Measurements from ENCODE around the gene JAG2. TPM values are rescaled to one million over a fixed set of nuclear protein-coding genes. Genes with fewer than 3 reads are reported as not detected.

JAG2 gene
- total and polyA plus RNA-seq, 2 of the 13 experiments (the other 11 are each of a cell fraction or from before 2014, with no cell fraction given): 0.04 to 0.16 TPM

GRCh38 chr14:105144026-105144665 is 24.4 kb downstream of the JAG2 start (continued):
- TF ChIP-seq DRAP1 (CRISPR knock-in tag; IDR thresholded peaks at IDR 0.05) (no peak), MIER3 (CRISPR knock-in tag; IDR thresholded peaks at IDR 0.05; ENCODE audit: borderline replicate concordance) (no peak)

DNA sequence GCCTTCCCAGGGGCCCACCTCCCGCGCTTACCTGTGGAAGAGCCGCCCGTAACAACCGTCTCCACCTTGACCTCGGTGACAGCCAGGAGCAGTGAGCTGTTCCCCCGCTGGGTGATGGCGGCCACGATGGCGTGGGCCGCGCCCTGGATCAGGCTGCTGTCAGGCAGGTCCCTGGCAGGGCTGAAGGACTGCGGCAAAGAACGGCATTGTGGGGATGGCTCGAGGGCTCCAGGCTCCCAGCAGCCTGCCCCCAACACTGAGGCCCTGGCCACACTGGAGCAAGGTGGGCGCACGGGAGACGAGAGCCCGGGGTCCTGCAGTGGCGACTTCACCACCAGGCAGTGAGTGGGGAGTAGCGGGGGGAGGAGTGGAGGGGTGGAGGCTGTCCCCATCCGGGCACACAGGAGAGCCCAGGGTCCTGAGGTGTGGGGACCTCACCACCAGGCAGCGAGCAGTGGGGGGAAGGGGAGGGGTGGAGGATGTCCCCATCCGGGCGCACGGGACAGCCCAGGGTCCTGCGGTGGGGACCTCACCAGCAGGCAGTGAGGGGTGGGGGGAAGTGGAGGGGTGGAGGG is 25.0 kb downstream of the JAG2 start:
- DNase-seq (ENCODE audit: low spot score): no peak
- no peaks in the 10 kb centered on the region for H3K79me2 ChIP-seq (ENCODE audit: insufficient read depth, low read length)

More for the DNA sequence above, 25.0 kb downstream of the JAG2 start:
- H3K4me1 ChIP-seq (ENCODE audit: insufficient read depth, low read length): no peaks in the 10 kb centered on the region
- H3K9me3 ChIP-seq (ENCODE audit: low read length): peaks cover 10% of the 10 kb centered on the region
- no peaks in the 10 kb centered on the region for H4K20me1 ChIP-seq (ENCODE audit: insufficient read depth, low read length)
- no peaks in the 10 kb centered on the region for H3K36me3 ChIP-seq (replicated peaks in 1 of 2; ENCODE audit: control insufficient read depth in 1 of 2, insufficient read depth in 2 of 2, low read length in 2 of 2)
- peaks cover 11 to 29% of the 10 kb centered on the region in 2 experiments; a peak in 4 of 5 replicates for H3K27me3 ChIP-seq (ENCODE audit: control insufficient read depth in 1 of 2, insufficient read depth in 2 of 2, low read length in 2 of 2)
- H3K9ac ChIP-seq (ENCODE audit: insufficient read depth, low read depth, low read length): no peak overlapping the region
- ATAC-seq: no peak
- BruUV-seq (replicated peaks): no TSS peak
- FAIRE-seq: no peak
- ChIA-PET CTCF (ENCODE audit: low intra/inter-chr PET ratio, low total read pairs) (no interaction called here), POLR2A (no interaction called here)
- H3K4me3 ChIP-seq (replicated peaks in 1 of 3; ENCODE audit: insufficient read depth in 1 of 3, low read depth in 2 of 3, low read length in 3 of 3): no peak overlapping the region
- WGBS (ENCODE audit: low lambda C conversion rate): 0% methylated on average over 5 of the region's 27 CpGs
- no peak overlapping the region for H3K27ac ChIP-seq (ENCODE audit: extremely low read length, insufficient read depth, low read length)
- in situ Hi-C loops (cut with HindIII; ENCODE audit: extremely low pct_ligation_motif_present, low pct_unique_long_range_greater_than_20kb) (loop anchor here (10.0 kb wide), 1 partner anchor 49 kb away; no protein-coding TSS in a partner anchor), intact Hi-C loops (cut with micrococcal nuclease; ENCODE audit: unreplicated experiment) (no loop called here)
- no peak overlapping the region for H3K4me2 ChIP-seq (ENCODE audit: low read depth, low read length)
- TF ChIP-seq ZNF501 (CRISPR knock-in tag; IDR thresholded peaks at IDR 0.05) (no peak), ZNF546 (CRISPR knock-in tag; conservative IDR thresholded peaks at IDR 0.05) (no peak), THAP11 (CRISPR knock-in tag; IDR thresholded peaks at IDR 0.05) (no peak), ZNF746 (CRISPR knock-in tag; IDR thresholded peaks at IDR 0.05) (no peak), KDM5A (IDR thresholded peaks at IDR 0.05; ENCODE audit: borderline replicate concordance, low read length) (no peak), MYC (CRISPR knock-in tag; IDR thresholded peaks at IDR 0.05; ENCODE audit: borderline replicate concordance) (no peak), ZNF292 (CRISPR knock-in tag; IDR thresholded peaks at IDR 0.05; ENCODE audit: borderline replicate concordance, low read depth) (no peak), POGK (CRISPR knock-in tag; conservative IDR thresholded peaks at IDR 0.05) (no peak), AGO1 (IDR thresholded peaks at IDR 0.05; ENCODE audit: low read depth, low read length, poor library complexity, severe bottlenecking) (no peak)
- TF ChIP-seq, protein P1, sequence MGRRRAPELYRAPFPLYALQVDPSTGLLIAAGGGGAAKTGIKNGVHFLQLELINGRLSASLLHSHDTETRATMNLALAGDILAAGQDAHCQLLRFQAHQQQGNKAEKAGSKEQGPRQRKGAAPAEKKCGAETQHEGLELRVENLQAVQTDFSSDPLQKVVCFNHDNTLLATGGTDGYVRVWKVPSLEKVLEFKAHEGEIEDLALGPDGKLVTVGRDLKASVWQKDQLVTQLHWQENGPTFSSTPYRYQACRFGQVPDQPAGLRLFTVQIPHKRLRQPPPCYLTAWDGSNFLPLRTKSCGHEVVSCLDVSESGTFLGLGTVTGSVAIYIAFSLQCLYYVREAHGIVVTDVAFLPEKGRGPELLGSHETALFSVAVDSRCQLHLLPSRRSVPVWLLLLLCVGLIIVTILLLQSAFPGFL (CRISPR knock-in tag; IDR thresholded peaks at IDR 0.05): no peak
- no peak overlapping the region for H2AFZ ChIP-seq (ENCODE audit: low read length)
